Ishikawa (cell line): ENCODE data around the gene PAPOLB.

Experiments used
- CREB1 ChIP-seq: IDR thresholded peaks from 2 replicates; pipeline ENCODE4 v1.6.1; 2012; ENCODE audit warnings: low read depth
- EGR1 ChIP-seq: IDR thresholded peaks from 2 replicates; pipeline ENCODE4 v1.6.1; 2012
- EP300 ChIP-seq: IDR thresholded peaks from 2 replicates; pipeline ENCODE4 v1.6.1; 2012; ENCODE audit warnings: borderline replicate concordance
- MAX ChIP-seq: IDR thresholded peaks from 2 replicates; pipeline ENCODE4 v1.6.1; 2012
- NFIC ChIP-seq: IDR thresholded peaks from 2 replicates; pipeline ENCODE4 v1.6.1; 2012
- RAD21 ChIP-seq: IDR thresholded peaks from 2 replicates; pipeline ENCODE4 v1.6.1; 2012; ENCODE audit warnings: low read depth
- REST ChIP-seq: IDR thresholded peaks from 2 replicates; pipeline ENCODE4 v1.6.1; 2012; ENCODE audit warnings: low read depth, mild to moderate bottlenecking
- TAF1 ChIP-seq: IDR thresholded peaks from 2 replicates; pipeline ENCODE4 v1.6.1; 2012; ENCODE audit warnings: low read depth, mild to moderate bottlenecking
- TCF12 ChIP-seq: IDR thresholded peaks from 2 replicates; pipeline ENCODE4 v1.6.1; 2012; ENCODE audit warnings: low read depth
- TEAD4 ChIP-seq: IDR thresholded peaks from 2 replicates; pipeline ENCODE4 v1.6.1; 2012
- YY1 ChIP-seq: IDR thresholded peaks from 2 replicates; pipeline ENCODE4 v1.6.1; 2012; ENCODE audit warnings: low read depth

GRCh38 chr7:4830176-4830575 lies 31.7 kb downstream of the PAPOLB start:
- TF ChIP-seq TAF1: no peak
- no peak for TF ChIP-seq EP300
- TF ChIP-seq RAD21: peak; percentile 55
- no peak for TF ChIP-seq NFIC
- no peak for TF ChIP-seq REST
- TF ChIP-seq YY1: no peak
- no peak for TF ChIP-seq TCF12
- no peak for TF ChIP-seq CREB1
- TF ChIP-seq MAX: no peak
- TF ChIP-seq EGR1: no peak
- TF ChIP-seq TEAD4: no peak
